Panc1 (cell line): ENCODE results near the gene IP6K2.

Source experiments
- CTCF ChIP-seq: fragments of 450-650 bp; IDR thresholded peaks from 2 replicates; pipeline ENCODE4 v1.5.1; 2017; ENCODE audit warnings: mild to moderate bottlenecking
- POLR2AphosphoS5 ChIP-seq: IDR thresholded peaks from 2 replicates; pipeline ENCODE4 v1.6.1; 2012; ENCODE audit warnings: mild to moderate bottlenecking, low read depth, low read length, moderate library complexity
- REST ChIP-seq, 2 experiments: IDR thresholded peaks; 2 replicates each; pipeline ENCODE4 v1.6.1; 2011 to 2012; ENCODE audit warnings: low read depth in 2 of 2, control low read depth in 1 of 2, low read length in 1 of 2, mild to moderate bottlenecking in 1 of 2, moderate library complexity in 1 of 2; ENCODE audit not compliant: insufficient read depth in 1 of 2

- TF ChIP-seq REST (IDR thresholded peaks at IDR 0.05; ENCODE audit: insufficient read depth in 1 of 2, low read depth in 2 of 2, low read length in 1 of 2) (no peak), CTCF (no peak), POLR2AphosphoS5 (no peak; the same call in 1 of the 2 replicates)
These were observed 54.1 kb downstream of the IP6K2 start, which contains the start of gene CELSR3 for GRCh38 chr3:48662753-48663488.
